Testis (tissue), 2 donors: ENCODE measurements around the gene VCAM1.

Experiments
- POLR2A ChIP-seq: fragments of 450-650 bp; IDR thresholded peaks from one replicate; pipeline ENCODE4 v1.6.1; 2017; ENCODE audit warnings: antibody characterized with exemption, mild to moderate bottlenecking, moderate library complexity
- TF ChIP-seq, protein P1 (sequence below), 3 experiments: fragments of 450-650 bp in 2 of 3; fragments of 200-600 bp in 1 of 3; sonication (generic) in 1 of 3; IDR thresholded peaks; one replicate each; pipeline ENCODE4 v1.5.1; 2016 to 2019; ENCODE audit warnings: antibody characterized with exemption in 3 of 3, mild to moderate bottlenecking in 2 of 3, moderate library complexity in 1 of 3

DNA sequence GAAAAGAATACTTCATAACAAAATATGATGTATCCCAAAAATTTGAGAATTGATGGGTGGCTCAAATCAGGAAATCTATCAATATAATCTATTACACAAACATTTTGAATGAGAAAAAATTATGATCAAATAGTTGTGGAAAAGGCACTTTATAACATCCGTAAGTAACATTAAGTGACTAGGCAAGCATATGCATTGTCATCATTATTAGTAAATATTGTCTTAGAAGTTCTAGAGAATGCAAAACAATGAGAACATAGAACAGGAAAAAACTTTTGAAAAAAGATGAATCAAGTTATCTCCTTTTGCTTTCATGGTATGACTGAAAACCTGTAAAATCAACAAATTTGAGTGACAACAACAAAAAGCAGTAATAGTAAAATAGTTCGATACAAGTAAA is 42.9 kb downstream of the VCAM1 start:
- TF ChIP-seq, protein P1, sequence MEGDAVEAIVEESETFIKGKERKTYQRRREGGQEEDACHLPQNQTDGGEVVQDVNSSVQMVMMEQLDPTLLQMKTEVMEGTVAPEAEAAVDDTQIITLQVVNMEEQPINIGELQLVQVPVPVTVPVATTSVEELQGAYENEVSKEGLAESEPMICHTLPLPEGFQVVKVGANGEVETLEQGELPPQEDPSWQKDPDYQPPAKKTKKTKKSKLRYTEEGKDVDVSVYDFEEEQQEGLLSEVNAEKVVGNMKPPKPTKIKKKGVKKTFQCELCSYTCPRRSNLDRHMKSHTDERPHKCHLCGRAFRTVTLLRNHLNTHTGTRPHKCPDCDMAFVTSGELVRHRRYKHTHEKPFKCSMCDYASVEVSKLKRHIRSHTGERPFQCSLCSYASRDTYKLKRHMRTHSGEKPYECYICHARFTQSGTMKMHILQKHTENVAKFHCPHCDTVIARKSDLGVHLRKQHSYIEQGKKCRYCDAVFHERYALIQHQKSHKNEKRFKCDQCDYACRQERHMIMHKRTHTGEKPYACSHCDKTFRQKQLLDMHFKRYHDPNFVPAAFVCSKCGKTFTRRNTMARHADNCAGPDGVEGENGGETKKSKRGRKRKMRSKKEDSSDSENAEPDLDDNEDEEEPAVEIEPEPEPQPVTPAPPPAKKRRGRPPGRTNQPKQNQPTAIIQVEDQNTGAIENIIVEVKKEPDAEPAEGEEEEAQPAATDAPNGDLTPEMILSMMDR (IDR thresholded peaks at IDR 0.05): no peak
- TF ChIP-seq POLR2A: no peak
